A549 (cell line): ENCODE results near the gene ELAVL1.

Experiments used
- KDM5A ChIP-seq: fragments of 200-600 bp; sonication (generic); IDR thresholded peaks from 2 replicates; pipeline ENCODE4 v1.6.1; 2016; ENCODE audit warnings: antibody characterized with exemption, mild to moderate bottlenecking
- POLR2A ChIP-seq: IDR thresholded peaks from 2 replicates; pipeline ENCODE4 v1.6.1; 2012; ENCODE audit warnings: mild to moderate bottlenecking, low read length
- SMC3 ChIP-seq: fragments of >200 bp; sonication (Bioruptor Twin); formaldehyde crosslinking; IDR thresholded peaks from 3 replicates; pipeline ENCODE4 v1.6.1; 2018; ENCODE audit warnings: inconsistent platforms
- TF ChIP-seq, protein P1 (sequence below): fragments of 250-450 bp; sonication (Bioruptor Pico); IDR thresholded peaks from 2 replicates; pipeline ENCODE4 v1.5.0; 2020; ENCODE audit warnings: low read depth, mild to moderate bottlenecking, moderate library complexity
- TF ChIP-seq, protein P2 (sequence below): fragments of >200 bp; sonication (Bioruptor Twin); formaldehyde crosslinking; IDR thresholded peaks from 3 replicates; pipeline ENCODE4 v1.5.1; 2016

DNA sequence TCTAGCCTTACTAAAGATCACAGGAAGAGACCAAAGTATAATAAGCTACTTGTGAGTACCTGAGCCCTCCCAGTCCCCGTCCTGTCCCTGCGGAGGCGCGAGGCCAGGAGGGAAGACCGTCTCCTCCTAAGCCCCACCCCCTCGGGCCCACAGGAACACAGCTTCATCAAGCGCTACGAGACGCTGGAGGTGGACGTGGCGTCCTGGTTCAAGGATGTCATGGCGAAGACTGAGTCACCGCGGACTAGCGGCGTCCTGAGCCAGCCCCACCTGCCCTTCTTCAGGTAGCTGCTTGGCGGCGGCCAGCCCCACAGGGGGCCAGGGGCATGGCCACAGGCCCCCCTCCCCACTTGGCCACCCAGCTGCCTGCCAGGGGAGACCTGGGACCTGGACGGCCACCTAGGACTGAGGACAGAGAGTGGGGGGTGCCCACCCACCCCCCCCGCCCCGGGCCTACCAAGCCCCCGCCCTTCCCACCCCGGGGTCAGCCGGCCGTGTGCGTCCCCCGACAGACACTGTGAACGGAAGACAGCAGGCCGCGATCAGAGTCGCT, 93.2 kb downstream of the ELAVL1 start:
- TF ChIP-seq KDM5A (no peak), SMC3 (no peak), POLR2A (no peak)
- TF ChIP-seq, protein P1, sequence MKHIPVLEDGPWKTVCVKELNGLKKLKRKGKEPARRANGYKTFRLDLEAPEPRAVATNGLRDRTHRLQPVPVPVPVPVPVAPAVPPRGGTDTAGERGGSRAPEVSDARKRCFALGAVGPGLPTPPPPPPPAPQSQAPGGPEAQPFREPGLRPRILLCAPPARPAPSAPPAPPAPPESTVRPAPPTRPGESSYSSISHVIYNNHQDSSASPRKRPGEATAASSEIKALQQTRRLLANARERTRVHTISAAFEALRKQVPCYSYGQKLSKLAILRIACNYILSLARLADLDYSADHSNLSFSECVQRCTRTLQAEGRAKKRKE (CRISPR knock-in tag), result no peak
- TF ChIP-seq, protein P2, sequence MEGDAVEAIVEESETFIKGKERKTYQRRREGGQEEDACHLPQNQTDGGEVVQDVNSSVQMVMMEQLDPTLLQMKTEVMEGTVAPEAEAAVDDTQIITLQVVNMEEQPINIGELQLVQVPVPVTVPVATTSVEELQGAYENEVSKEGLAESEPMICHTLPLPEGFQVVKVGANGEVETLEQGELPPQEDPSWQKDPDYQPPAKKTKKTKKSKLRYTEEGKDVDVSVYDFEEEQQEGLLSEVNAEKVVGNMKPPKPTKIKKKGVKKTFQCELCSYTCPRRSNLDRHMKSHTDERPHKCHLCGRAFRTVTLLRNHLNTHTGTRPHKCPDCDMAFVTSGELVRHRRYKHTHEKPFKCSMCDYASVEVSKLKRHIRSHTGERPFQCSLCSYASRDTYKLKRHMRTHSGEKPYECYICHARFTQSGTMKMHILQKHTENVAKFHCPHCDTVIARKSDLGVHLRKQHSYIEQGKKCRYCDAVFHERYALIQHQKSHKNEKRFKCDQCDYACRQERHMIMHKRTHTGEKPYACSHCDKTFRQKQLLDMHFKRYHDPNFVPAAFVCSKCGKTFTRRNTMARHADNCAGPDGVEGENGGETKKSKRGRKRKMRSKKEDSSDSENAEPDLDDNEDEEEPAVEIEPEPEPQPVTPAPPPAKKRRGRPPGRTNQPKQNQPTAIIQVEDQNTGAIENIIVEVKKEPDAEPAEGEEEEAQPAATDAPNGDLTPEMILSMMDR, result no peak
